Esophagus muscularis mucosa (tissue), 4 donors: Measurements from ENCODE around the gene UGT1A6. TPM values are rescaled to one million over a fixed set of nuclear protein-coding genes. Genes with fewer than 3 reads are reported as not detected.

Experiments
- DNase-seq: peaks from one replicate; pipeline ENCODE4 v3.0.0-alpha.2; 2017; ENCODE audit errors: extremely low spot score
- H3K27ac ChIP-seq, 4 donors: fragments of 200-600 bp; sonication (generic); replicated peaks in 1 of 4; 1 replicate in 3 of 4; 2 replicates in 1 of 4; pipeline ENCODE4 v1.5.1; 2016 to 2019; ENCODE audit warnings: mild to moderate bottlenecking in 1 of 4
- H3K27me3 ChIP-seq, 4 donors: fragments of 200-600 bp; sonication (generic); one replicate each; pipeline versions ENCODE4 v1.5.1 to v1.6.0; 2016 to 2019
- H3K36me3 ChIP-seq, 4 donors: fragments of 200-600 bp; sonication (generic); one replicate each; pipeline ENCODE4 v1.5.1; 2016 to 2019
- H3K4me1 ChIP-seq, 4 donors: fragments of 200-600 bp; sonication (generic); one replicate each; pipeline ENCODE4 v1.5.1; 2016 to 2019
- H3K4me3 ChIP-seq, 4 donors: fragments of 200-600 bp; sonication (generic); 1 replicate in 2 of 4; 2 replicates in 2 of 4; pipeline ENCODE4 v1.5.1; 2016 to 2019; ENCODE audit warnings: mild to moderate bottlenecking in 4 of 4, moderate library complexity in 1 of 4
- H3K9me3 ChIP-seq, 4 donors: fragments of 200-600 bp; sonication (generic); 1 replicate in 3 of 4; 2 replicates in 1 of 4; pipeline ENCODE4 v1.5.1; 2016 to 2019
- EP300 ChIP-seq: sonication (generic); formaldehyde crosslinking; IDR thresholded peaks from one replicate; pipeline ENCODE4 v1.6.1; 2017; ENCODE audit warnings: antibody characterized with exemption
- POLR2A ChIP-seq: fragments of 450-650 bp; IDR thresholded peaks from one replicate; pipeline ENCODE4 v1.6.1; 2017; ENCODE audit warnings: antibody characterized with exemption, moderate library complexity, mild to moderate bottlenecking, low read depth
- POLR2AphosphoS5 ChIP-seq, 2 donors: sonication (generic); formaldehyde crosslinking; IDR thresholded peaks; one replicate each; pipeline ENCODE4 v1.6.1; 2017; ENCODE audit warnings: antibody characterized with exemption in 2 of 2
- WGBS: methylation state at CpG from one replicate; pipeline ENCODE4 v1.1.5; 2018; 5-methylcytosine and 5-hydroxymethylcytosine counted together
- intact Hi-C: fragments of 100-400 bp; cut with DNase I; formaldehyde crosslinking; loops from one replicate; pipeline ENCODE4 v1.15.1; 2023
- total RNA-seq, 4 donors: library from RNA; depleted of rRNA; stranded (reverse); fragments of >200 nt; gene quantifications; one replicate each; pipeline versions ENCODE4 v1.1.0 to v1.2.1, GENCODE V29; 2016
- TF ChIP-seq, protein P1 (sequence below), 3 experiments: fragments of 200-600 bp in 2 of 3; fragments of 450-650 bp in 1 of 3; sonication (generic) in 2 of 3; IDR thresholded peaks; one replicate each; pipeline ENCODE4 v1.5.1; 2017 to 2019; ENCODE audit warnings: antibody characterized with exemption in 3 of 3, mild to moderate bottlenecking in 2 of 3, moderate library complexity in 1 of 3

UGT1A6 gene
- total RNA-seq, 4 donors from 2014 or later, result not detected

GRCh38 chr2:233819884-233820773 lies 127.4 kb downstream of the UGT1A6 start:
- H3K27me3 ChIP-seq, result peaks cover 0 to 5% (median 0%) of the 10 kb centered on the region in 4 donors

GRCh38 chr2:233820774-233821105 lies 128.1 kb downstream of the UGT1A6 start:
- H3K9me3 ChIP-seq, result no peaks in the 10 kb centered on the region
- intact Hi-C loops, result no loop called here
- TF ChIP-seq POLR2AphosphoS5 (IDR thresholded peaks at IDR 0.05) (no peak), POLR2A (no peak), EP300 (no peak)
- TF ChIP-seq, protein P1, sequence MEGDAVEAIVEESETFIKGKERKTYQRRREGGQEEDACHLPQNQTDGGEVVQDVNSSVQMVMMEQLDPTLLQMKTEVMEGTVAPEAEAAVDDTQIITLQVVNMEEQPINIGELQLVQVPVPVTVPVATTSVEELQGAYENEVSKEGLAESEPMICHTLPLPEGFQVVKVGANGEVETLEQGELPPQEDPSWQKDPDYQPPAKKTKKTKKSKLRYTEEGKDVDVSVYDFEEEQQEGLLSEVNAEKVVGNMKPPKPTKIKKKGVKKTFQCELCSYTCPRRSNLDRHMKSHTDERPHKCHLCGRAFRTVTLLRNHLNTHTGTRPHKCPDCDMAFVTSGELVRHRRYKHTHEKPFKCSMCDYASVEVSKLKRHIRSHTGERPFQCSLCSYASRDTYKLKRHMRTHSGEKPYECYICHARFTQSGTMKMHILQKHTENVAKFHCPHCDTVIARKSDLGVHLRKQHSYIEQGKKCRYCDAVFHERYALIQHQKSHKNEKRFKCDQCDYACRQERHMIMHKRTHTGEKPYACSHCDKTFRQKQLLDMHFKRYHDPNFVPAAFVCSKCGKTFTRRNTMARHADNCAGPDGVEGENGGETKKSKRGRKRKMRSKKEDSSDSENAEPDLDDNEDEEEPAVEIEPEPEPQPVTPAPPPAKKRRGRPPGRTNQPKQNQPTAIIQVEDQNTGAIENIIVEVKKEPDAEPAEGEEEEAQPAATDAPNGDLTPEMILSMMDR (IDR thresholded peaks at IDR 0.05), result no peak
- H3K27me3 ChIP-seq, result peaks cover 0 to 5% (median 0%) of the 10 kb centered on the region in 4 donors
- H3K4me1 ChIP-seq, result no peaks in the 10 kb centered on the region
- no peak overlapping the region for H3K4me3 ChIP-seq
- 83% methylated on average over 1 of the region's 6 CpGs for WGBS
- H3K36me3 ChIP-seq, result no peaks in the 10 kb centered on the region
- no peak for DNase-seq
- no peak overlapping the region for H3K27ac ChIP-seq

More at GRCh38 chr2:233819884-233820773, 127.4 kb downstream of the UGT1A6 start:
- no peak for DNase-seq
- 25% methylated on average over 2 of the region's 18 CpGs for WGBS
- H3K4me1 ChIP-seq, result no peaks in the 10 kb centered on the region
- intact Hi-C loops, result no loop called here
- no peak overlapping the region for H3K27ac ChIP-seq
- H3K4me3 ChIP-seq, result no peak overlapping the region
- TF ChIP-seq EP300 (no peak), POLR2A (no peak), POLR2AphosphoS5 (IDR thresholded peaks at IDR 0.05) (no peak)
- TF ChIP-seq, protein P1 (IDR thresholded peaks at IDR 0.05), result no peak
- no peaks in the 10 kb centered on the region for H3K9me3 ChIP-seq
- no peaks in the 10 kb centered on the region for H3K36me3 ChIP-seq

DNA sequence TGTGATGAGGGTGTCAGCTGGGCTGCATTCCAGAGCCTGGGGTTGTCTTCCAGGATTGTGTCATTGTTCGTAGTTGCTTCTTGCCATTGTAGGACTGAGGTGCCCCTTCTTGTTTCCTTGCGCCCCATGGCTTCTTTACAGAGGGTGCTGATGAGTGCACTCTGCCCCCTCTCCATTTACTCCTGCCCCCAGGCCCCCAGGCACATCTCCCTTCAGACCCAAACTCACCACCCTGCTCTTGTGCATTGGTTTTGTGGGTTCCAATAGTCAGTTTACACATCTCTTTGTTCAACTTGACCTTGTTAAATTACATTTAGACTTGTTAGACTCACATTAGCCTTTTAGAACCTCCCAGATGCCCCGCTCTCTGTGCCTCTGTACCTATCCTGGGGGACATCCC lies 128.5 kb downstream of the UGT1A6 start:
- TF ChIP-seq POLR2AphosphoS5 (IDR thresholded peaks at IDR 0.05), result no peak
- TF ChIP-seq POLR2A, result no peak
- TF ChIP-seq EP300, result no peak
- TF ChIP-seq, protein P1 (IDR thresholded peaks at IDR 0.05), result no peak
- no peak for DNase-seq
- no peaks in the 10 kb centered on the region for H3K36me3 ChIP-seq
- H3K9me3 ChIP-seq, result no peaks in the 10 kb centered on the region
- intact Hi-C loops, result no loop called here
- no peaks in the 10 kb centered on the region for H3K4me1 ChIP-seq
- H3K27me3 ChIP-seq, result peaks cover 0 to 5% (median 0%) of the 10 kb centered on the region in 4 donors
- no peak overlapping the region for H3K4me3 ChIP-seq
- no peak overlapping the region for H3K27ac ChIP-seq
- 92% methylated on average over 3 of the region's 3 CpGs for WGBS

DNA sequence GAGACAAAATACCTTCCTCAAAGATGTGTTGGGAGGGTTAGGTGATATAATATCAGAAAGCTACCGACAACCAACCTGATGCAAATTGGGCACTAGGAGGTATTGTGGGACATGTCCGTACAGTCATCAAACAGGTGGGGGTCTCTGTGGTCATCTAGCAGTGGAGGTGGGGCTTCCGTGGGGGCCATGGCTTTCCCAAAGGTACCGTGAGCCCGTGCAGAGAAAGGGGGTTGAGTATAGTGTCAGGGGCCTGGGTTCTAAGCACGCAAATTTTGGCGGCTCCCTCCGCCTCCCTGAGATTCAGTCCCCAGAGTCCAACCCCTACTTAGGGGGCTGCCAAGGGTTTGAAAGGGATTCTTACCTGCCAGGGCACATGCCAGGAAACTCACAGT lies 129.0 kb downstream of the UGT1A6 start:
- Histone ChIP-seq H3K4me1 (no peaks in the 10 kb centered on the region), H3K36me3 (no peaks in the 10 kb centered on the region), H3K4me3 (no peak overlapping the region), H3K9me3 (no peaks in the 10 kb centered on the region), H3K27ac (no peak overlapping the region), H3K27me3 (peaks cover 0 to 5% (median 0%) of the 10 kb centered on the region in 4 donors)
- WGBS, result no CpG with 5 or more reads among the region's 8 CpGs
- TF ChIP-seq POLR2A (no peak), POLR2AphosphoS5 (IDR thresholded peaks at IDR 0.05) (no peak), EP300 (no peak)
- TF ChIP-seq, protein P1 (IDR thresholded peaks at IDR 0.05), result no peak
- DNase-seq, result no peak
- intact Hi-C loops, result no loop called here
